ENCODE measurements around the gene ALOX5AP.

ALOX5AP gene

DNA sequence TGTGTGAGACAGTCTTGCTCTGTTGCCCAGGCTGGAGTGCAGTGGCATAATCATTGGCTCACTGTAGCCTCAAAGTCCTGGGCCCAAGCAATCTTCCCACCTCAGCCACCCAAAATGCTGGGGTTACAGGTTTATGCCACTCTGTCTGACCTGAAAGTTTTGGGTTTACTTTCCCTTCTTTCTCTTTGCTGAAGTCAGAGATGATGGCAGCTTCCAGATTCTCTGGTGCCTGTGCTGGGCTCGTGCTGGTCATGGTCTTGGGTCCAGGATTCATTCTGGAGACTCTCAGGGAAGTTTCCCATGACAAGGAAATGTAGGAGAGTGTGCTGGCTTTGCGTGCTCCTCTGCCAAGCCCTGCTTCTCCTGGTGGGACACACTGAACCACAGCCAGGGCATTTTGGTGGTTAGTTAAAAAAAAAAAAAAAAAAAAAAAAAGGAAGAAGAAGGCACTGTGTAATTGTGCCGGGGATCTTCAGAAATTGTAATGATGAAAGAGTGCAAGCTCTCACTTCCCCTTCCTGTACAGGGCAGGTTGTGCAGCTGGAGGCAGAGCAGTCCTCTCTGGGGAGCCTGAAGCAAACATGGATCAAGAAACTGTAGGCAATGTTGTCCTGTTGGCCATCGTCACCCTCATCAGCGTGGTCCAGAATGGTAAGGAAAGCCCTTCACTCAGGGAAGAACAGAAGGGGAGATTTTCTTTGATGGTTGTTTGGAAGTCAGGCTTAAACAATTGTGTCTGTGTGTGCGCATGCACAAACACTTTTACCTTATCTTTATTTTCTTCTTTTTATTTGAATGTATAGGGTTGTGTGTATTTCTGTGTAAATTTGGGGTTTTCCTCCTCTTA is at the start of gene ALOX5AP:
Gene ALOX5AP, plus strand, starts transcription at position 519 of the 847 bp plus-strand sequence. Its CDS starts 63 bp downstream, at position 582.
- peak; percentile 64 for DNase-seq

DNA sequence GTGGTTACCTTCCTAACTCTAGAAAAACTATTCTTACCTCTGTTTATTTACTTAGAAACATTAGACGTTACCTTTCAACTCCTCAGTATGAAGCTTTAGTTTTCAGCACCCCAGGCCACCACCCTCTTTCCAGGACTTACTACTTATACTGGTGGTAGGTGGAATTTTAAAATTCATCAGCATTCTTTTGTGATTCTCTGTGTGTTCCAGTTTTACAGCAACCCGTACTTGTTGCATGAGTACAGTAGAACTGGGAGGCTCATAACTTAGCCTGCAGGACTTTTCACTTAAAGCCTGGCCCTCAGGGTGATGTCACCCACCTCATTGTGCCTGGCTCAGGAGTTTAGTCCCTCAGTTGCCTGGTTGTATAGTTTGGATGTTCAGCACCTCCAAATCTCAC is 49.4 kb upstream of the ALOX5AP start:
- DNase-seq, result no peak

GRCh38 chr13:30687601-30688000 is 47.7 kb upstream of the ALOX5AP start:
- no peak for DNase-seq

GRCh38 chr13:30689752-30690151 is 45.6 kb upstream of the ALOX5AP start:
- no peak for DNase-seq

DNA sequence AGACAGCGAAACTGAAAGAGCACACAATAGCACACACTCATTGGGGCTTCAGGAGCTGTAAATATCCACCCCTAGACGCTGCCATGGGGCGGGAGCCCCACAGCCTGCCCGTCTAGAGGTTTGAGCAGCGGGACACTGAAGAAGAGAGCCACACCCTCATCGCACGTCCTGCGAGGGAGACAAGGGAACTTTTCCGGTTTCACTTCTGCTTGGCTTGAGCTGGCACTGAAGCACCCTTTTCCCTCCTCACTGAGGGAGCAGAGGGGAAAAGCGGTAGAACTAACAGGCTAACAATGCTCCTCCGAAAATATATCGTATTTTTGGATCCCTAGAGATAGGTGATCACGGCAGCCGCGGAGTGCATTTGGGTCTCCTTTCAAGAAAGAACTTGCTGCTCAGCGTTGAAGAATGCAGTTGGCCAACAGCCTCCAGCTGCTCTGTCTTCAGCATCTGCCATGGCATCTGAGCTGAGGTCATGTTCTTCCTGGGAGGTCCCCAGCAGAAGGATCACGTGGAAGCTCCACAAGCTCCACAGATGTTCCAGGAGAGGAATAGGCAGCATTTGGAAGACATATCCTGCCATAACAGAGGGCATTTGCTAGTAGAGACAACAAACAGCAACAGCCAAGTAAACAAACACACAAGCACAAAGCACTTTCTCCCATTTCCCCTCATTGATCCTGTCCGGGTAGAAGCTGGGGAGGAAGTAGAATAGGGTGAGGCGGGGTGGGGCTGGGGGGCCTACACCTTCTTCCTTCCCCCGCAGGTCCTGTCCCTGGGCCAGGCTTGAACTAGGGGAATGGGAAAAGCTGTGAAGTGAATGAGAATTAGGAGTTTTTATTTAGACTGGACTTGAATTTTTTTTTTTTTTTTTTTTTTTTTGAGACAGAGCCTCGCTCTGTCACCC is 44.8 kb upstream of the ALOX5AP start:
- peak; percentile 15 for DNase-seq

GRCh38 chr13:30692113-30692512 is 43.2 kb upstream of the ALOX5AP start:
- no peak for DNase-seq

DNA sequence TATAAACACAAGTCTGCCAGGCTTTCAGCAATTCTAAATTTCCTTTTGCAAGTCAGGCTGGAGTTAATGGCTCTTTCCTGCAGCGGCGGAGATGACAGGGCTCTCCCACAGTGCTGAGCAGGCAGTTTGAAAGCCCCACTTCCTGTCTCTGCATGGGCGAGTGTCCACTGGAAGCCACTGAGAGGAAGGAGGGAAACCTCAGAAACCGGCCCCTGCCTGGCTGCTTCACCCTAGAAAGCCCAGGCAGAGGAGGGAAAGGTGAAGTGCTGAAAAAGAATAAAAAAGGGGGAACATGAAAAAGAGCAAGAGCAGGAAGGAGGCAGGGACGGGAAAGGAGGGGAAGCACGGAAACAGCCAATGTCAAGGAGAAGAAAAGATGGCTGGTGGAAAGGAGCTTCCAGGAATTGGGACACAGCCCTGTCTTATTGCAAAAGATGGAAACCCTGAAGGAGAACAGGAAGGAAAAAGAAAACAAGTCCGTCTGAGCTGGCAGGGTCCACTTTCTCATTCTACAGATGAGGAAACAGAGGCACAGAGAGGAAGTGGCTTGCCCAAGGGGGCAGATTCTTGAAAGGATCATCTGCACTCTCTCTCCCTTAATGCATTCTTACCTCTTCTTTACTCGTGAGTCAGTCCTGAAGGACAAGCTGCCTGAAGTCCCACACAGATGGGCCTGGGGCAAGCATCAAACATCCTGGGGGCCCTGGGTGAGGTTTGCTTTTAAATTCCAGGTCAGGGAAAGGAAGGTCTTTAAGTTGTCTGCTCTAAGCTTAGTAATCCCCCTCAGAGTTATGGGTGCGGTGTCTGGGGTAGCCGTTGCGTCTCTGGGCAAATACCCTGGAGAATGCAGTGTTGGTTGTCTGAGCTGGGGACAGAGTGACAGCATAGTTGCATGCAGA is 38.8 kb upstream of the ALOX5AP start:
- peak; percentile 37 for DNase-seq

GRCh38 chr13:30697177-30697953 is 38.0 kb upstream of the ALOX5AP start:
- DNase-seq, result no peak

GRCh38 chr13:30697996-30698401 is 37.3 kb upstream of the ALOX5AP start:
- DNase-seq, result no peak

DNA sequence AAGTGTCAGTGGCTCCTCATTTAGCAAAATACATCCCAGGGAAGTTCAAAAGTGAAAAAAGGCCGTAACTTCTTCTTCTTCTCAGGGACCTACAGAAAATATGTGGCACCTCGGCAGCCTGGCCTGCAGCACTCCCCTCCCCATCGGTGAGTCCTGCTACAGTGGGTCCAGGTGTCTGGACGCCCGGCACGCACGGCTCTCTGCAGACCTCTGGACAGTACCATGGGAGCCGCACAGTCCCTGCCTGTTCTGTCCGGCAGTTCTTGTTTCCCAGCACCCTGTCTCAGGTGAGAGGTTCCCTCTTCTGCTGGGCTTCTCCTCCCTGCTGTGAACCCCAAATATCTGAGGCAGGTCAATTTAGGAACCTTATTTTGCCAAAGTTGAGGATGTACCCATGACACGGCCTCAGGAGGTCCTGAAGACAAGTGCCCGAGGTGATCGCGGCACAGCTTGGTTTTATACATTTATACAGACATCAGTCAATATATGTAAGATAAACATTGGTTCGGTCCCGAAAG is 36.8 kb upstream of the ALOX5AP start:
- DNase-seq, result no peak

- no peak for DNase-seq
Measured at GRCh38 chr13:30700364-30700763, 35.0 kb upstream of the ALOX5AP start.

DNA sequence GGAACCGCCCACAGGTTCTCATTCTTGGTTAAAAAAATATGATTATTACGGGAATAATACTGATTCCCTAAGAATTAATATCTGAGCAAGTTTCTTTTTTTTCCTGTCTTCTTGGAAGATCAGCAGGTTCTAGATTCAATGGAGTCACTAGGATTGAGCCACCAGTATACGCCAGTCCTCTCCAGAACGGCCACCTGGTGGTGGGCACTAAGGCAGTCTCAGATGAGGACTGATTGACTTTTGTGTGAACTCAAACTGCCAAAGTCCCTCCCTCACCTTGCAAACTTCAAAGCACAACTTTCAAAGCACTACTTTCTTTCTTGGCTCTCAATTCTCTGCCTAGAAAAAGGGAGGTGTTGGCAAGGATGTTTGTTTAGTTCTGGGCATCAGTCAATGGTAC is 33.3 kb upstream of the ALOX5AP start:
- DNase-seq, result no peak

- DNase-seq, result no peak
Measured at GRCh38 chr13:30704596-30704995, 30.7 kb upstream of the ALOX5AP start.

DNA sequence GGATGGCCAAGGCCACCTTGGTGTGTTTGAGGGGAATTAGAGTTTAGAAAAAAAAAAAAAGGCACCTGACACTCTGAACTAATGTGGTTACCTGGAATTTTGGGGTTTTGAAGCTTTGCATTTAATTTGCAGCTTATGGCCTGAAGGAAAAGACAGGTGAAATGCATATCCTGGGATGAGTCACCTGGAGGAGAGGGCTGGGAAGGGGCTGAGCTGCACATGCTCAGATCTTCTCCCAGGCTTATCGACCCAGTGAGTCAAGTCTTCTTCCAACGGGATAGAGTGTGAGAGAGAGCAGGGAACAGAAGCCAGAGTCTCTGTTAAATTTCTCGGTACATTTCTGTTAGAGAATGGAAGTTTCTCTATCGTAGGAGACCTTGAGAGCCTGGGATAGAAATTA is 29.7 kb upstream of the ALOX5AP start:
- DNase-seq, result no peak

- DNase-seq, result no peak
Measured at GRCh38 chr13:30708541-30708940, 26.8 kb upstream of the ALOX5AP start.

- no peak for DNase-seq
Measured at GRCh38 chr13:30710442-30710841, 24.9 kb upstream of the ALOX5AP start.

GRCh38 chr13:30711375-30711774 is 24.0 kb upstream of the ALOX5AP start:
- peak; percentile 79 for DNase-seq

DNA sequence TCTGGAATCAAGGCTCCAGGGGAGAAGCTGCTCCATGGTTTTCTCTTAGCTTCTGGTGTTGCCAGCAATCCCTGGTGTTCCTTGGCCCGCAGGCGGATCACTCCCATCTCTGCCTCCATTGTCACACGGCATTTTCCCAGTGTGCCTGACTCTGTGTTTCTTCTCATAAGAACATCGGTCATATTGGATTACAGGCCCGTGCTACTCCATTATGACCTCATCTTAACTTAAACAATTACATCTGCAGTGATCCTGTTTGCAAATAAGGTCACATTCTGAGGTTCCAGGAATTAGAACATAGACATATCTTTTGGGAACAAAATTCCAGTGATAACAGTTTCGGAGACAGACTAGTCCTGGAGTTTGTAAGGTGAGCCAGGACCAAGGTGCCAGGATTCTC is 23.5 kb upstream of the ALOX5AP start:
- no peak for DNase-seq

GRCh38 chr13:30712536-30713532 is 22.5 kb upstream of the ALOX5AP start:
- DNase-seq, result peak; percentile 55

- DNase-seq, result no peak
Measured at GRCh38 chr13:30714629-30715371, 20.5 kb upstream of the ALOX5AP start.
